Glomerular endothelial cell (primary cell): ENCODE data around the gene FANCL. TPM values are rescaled to one million over a fixed set of nuclear protein-coding genes. Genes with fewer than 3 reads are reported as not detected.
"Not testable (repeated sequence)": the region's sequence is repeated elsewhere in the genome, so short reads cannot be mapped to it uniquely, and the experiment has no call there.

Source experiments
- DNase-seq: peaks from one replicate; pipeline ENCODE4 v3.0.0-alpha.2; 2011; ENCODE audit warnings: low read depth, low spot score; ENCODE audit errors: extremely low read depth
- total RNA-seq: library from RNA; depleted of rRNA; stranded (reverse); fragments of >200 nt; gene quantifications from 2 replicates; pipeline ENCODE4 v1.2.3, GENCODE V29; 2015

FANCL gene
- total RNA-seq, 1 donor from 2014 or later, result 14.8 TPM

DNA sequence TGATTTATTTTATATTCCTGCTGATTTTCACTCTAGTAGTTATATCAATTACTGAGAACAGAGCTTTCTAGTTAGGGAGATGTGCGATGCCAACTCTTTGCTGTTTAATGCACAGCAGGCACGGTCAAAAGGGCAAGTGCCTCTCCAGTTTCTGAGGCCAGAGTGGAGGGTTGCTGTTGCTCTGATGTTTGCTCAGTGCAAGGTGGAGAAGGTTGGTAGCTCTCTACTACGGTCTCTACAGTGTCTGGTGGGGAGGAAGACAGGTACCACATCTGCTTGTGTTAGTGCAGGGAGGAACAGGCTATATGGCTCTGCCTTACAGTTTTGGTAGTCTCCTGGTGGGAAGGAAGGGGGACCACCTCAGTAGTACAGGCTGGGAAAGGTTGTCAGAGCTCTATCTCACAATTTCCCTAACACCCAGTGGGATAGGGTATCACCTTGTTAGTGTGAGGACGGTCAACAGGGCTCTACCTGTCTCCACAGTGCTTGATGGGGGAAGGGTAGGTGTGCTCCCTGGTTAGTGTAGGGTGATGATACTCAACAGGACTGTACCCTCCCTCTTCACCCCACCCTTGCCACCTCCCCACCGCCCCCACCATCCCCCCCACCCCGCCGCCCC lies 85.9 kb downstream of the FANCL start:
- DNase-seq, result no peak

DNA sequence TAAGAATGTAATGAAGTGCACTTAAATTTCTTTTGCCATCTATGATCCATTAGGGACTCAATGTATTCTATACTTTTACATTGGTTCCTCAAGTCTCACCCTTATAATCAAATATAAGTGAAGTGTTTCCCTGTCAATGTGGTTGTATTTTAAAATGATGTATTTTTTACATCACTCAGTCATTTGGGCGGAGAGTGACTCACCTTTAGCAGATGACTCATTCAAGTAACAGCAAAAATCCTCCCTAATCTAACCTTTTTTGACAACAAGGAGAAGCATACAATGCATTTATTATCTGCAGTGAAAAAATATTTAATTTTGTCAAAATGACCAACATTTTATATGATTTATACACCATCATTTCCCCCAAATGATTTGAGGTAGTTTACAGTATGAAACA lies 94.4 kb downstream of the FANCL start:
- DNase-seq, result no peak

DNA sequence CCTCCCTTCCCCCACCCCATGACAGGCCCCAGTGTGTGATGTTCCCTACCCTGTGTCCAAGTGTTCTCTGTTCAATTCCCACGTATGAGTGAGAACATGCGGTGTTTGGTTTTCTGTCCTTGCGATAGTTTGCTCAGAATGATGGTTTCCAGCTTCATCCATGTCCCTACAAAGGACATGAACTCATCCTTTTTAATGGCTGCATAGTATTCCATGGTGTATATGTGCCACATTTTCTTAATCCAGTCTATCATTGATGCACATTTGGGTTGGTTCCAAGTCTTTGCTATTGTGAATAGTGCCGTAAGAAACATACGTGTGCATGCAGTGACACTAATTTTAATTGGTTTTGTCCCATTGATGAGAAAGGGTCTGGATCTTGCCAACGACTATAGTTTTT lies 95.4 kb downstream of the FANCL start:
- not testable (repeated sequence) for DNase-seq

DNA sequence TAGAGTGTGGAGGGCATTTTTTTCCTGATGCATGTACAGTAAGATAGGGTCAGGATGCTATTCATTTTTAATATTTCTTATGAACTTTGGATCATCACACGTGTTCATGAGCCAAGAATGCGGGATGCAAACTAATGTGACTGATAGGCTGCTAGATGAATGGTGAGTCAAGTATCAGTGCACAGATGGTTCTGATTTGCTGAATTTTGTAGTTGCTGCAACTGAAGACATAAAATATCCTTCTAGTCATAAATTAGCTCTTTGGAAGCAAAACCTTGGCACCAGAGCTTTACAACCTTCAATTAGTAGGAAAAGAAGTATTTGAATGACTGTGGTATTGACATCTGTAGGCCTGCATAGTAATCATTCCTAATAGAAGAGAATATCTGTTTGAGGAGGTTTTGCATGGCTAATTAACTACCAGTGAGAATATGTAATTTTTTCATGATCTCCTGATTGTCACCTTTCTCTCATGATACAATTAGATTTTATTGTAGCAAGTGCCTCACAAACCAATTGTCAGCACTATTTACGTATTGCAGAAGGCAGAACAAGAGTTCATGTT lies 100.5 kb downstream of the FANCL start:
- no peak for DNase-seq

- no peak for DNase-seq
Observed at GRCh38 chr2:58138396-58139030, 102.6 kb downstream of the FANCL start.

- DNase-seq, result no peak
Observed at GRCh38 chr2:58137856-58138255, 103.3 kb downstream of the FANCL start.

GRCh38 chr2:58137221-58137620 lies 103.9 kb downstream of the FANCL start:
- no peak for DNase-seq

- no peak for DNase-seq
Observed at GRCh38 chr2:58135861-58136260, 105.3 kb downstream of the FANCL start.

DNA sequence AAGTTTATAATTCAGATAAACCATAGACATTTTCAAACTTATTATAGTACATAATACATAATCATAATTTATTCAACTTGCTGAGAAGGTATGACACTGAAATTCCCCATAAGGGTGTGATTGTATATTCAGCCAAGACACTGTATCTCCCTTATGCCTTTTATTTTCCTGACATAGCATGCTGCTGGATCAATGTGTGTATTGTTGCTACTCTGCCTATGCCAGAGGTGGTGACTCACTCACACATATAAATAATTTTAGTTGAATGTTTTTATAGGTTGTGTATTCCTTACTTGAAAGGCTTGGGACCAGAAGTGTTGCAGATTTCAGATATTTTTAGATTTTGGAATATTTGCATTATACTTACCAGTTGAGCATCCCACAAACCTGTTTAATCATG lies 107.7 kb downstream of the FANCL start:
- no peak for DNase-seq

DNA sequence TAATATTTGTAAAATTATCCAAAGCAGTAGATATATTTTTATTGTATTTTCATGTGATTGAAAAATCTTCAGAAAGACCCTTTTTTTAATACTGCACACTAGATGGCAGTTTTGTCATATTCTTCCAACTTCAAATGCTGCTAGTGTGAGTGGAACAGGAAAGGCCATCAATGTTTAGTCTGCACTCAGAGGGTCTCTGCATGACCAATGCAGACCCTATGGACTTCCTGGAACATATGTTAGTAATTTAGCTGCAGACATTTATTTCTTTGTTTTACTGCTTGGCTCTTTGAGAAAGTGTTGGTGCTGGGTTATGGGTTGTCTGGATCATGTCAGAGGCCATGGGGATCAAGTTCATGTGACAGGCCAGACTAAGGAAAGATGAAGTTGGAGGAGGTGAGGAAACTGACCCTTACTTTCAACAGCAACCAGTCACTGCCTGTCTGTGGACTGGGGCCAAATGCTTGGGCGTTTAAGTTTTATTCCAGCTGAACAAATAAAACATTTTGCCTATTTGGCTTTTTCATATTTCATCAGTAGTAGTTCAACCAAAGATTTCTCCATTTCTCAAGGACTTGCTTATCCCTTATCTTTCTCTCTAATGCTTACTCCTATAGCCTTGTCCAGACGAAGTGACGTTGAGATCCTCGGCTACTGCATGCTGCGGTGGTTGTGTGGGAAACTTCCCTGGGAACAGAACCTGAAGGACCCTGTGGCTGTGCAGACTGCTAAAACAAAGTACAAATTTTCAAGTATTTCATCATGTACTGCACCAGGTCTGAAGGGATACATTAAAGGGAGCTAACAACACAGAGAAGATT lies 109.7 kb downstream of the FANCL start:
- no peak for DNase-seq

GRCh38 chr2:58130238-58130637 lies 110.9 kb downstream of the FANCL start:
- no peak for DNase-seq

DNA sequence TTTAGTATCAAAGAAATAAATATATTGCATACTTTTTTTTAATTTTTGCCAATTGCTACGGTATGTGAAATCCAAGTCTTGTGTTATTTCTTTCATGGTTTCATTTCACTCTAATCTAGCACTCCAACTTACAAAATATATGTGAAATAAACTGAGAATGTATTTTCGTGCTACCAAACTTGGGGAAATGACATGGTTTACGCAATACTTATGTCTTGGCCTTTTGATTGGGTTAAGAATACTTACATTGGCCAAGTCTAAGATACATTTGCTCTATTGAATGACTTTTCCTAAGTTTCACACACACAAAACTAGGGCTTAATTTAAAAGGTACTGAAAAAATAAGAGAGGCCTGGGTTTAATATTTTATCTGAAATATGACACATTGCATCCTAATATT lies 114.0 kb downstream of the FANCL start:
- DNase-seq, result no peak

DNA sequence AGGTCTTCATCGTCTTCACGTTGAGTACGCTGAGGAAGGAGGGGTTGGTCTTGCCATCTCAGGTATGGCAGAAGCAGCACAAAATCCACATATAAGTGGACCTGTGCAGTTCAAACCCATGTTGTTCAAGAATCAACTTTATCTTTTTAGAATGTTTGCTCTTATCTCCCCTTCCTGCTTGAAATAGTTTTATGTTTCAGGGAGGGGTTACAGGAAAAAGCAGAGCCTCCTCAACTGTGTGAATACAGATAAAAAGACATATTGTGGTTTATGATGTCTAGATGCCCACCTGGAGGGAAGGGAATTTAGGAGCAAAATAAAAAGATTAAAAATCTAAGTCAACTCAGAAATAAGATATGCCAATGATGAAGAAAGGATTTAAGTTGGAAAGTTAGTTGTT lies 118.6 kb downstream of the FANCL start:
- DNase-seq, result no peak

DNA sequence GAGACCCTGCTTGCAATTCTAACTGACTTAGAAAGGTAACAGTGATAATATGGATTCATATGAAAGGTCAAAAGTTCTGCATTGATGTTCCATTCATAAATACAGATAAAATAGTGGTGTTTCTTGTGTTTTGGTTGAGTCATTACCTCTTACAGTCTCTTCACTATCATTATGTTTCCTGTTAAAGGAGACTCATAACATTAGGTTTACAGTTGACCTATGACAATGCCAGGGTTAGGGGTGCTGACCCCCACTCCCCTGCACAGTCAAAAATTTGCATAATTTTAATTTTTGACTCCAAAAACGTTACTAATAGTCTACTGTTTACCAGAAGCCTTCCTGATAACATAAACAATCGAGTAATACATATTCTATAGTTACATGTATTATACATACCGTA lies 119.1 kb downstream of the FANCL start:
- DNase-seq, result no peak

GRCh38 chr2:58120626-58121229 lies 120.4 kb downstream of the FANCL start:
- DNase-seq, result no peak

DNA sequence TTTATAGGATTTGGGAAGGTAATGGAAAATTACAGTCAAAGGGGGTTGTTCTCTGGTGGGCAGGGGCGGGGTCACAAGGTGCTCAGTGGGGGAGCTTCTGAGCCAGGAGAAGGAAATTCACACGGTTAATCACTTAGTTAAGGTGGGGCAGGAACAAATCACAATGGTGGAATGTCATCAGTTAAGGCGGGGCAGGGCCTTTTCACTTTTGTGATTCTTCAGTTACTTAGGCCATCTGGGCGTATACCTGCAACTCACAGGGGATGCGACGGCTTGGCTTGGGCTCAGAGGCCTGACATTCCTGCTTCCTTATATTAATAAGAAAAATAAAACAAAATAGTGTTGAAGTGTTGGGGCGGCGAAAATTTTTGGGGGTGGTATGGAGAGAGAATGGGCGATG lies 127.6 kb downstream of the FANCL start:
- not testable (repeated sequence) for DNase-seq

DNA sequence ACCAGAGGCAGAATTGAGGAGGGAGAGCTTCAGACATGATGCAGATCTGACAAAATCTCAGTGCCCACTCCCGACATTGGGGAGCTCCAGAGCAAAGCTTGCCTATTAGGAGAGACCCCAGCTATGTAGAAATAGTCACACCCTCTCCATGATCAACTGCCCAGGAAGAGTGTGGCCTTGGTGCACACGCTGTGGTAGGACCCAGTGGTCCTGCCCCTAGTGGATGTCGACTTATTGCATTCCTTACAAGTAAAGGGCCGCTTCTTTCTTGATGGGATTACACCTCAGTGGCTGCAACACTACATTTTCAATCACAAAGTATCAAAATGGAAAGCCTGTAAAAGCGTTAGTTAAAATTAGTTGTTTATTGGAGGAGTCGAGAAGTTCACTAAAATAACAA lies 130.4 kb downstream of the FANCL start:
- no peak for DNase-seq

- no peak for DNase-seq
Observed at GRCh38 chr2:58109481-58109880, 131.6 kb downstream of the FANCL start.
